OCI-LY7 (cell line): ENCODE data around the gene HOXA7. TPM values are rescaled to one million over a fixed set of nuclear protein-coding genes. Genes with fewer than 3 reads are reported as not detected.

Experiments
- BruUV-seq: library from RNA; stranded (reverse); fragments of 400-500 nt; replicated peaks from 2 replicates; lab custom pipeline; 2021; lab: Mats Ljungman, UMichigan
- CTCF ChIA-PET: fragments of 300-600 bp; sonication (Branson Sonifier 250); formaldehyde crosslinking; loops from one replicate; lab custom pipeline; 2022; ENCODE audit warnings: antibody characterized with exemption; ENCODE audit not compliant: unreplicated experiment; lab: Charles Lee
- POLR2A ChIA-PET: fragments of 300-600 bp; sonication (Branson Sonifier 250); formaldehyde crosslinking; loops from one replicate; lab custom pipeline; 2022; ENCODE audit warnings: antibody characterized with exemption; lab: Charles Lee
- DNase-seq: peaks from one replicate; pipeline ENCODE4 v3.0.0-alpha.2; 2015; ENCODE audit warnings: low spot score
- H2AFZ ChIP-seq: fragments of 200-600 bp; sonication (generic), shearing (Covaris generic); 2 replicates; pipeline ENCODE4 v1.6.1; 2014; ENCODE audit warnings: mild to moderate bottlenecking, antibody characterized with exemption, low read length, moderate library complexity
- H3K27ac ChIP-seq: fragments of 200-600 bp; sonication (generic); 2 replicates; pipeline ENCODE4 v1.5.1; 2014; ENCODE audit warnings: mixed run types, low read depth, mild to moderate bottlenecking, moderate library complexity, low read length, inconsistent platforms; ENCODE audit not compliant: poor library complexity, severe bottlenecking
- H3K36me3 ChIP-seq: fragments of 200-600 bp; sonication (generic); 2 replicates; pipeline ENCODE4 v1.6.1; 2014; ENCODE audit warnings: mild to moderate bottlenecking, antibody characterized with exemption, low read length, moderate library complexity, mixed read lengths; ENCODE audit not compliant: insufficient read depth
- H3K4me1 ChIP-seq: fragments of 200-600 bp; sonication (generic); 2 replicates; pipeline ENCODE4 v1.5.1; 2014; ENCODE audit warnings: mild to moderate bottlenecking, low read length; ENCODE audit not compliant: insufficient read depth, poor library complexity, severe bottlenecking
- H3K4me2 ChIP-seq: fragments of 200-600 bp; sonication (generic); 2 replicates; pipeline ENCODE4 v1.6.1; 2014; ENCODE audit warnings: mild to moderate bottlenecking, low read length
- H3K4me3 ChIP-seq: fragments of 200-600 bp; sonication (generic); 2 replicates; pipeline ENCODE4 v1.5.1; 2014; ENCODE audit warnings: mild to moderate bottlenecking, low read depth, low read length; ENCODE audit not compliant: poor library complexity, severe bottlenecking
- H3K79me2 ChIP-seq: fragments of 200-600 bp; sonication (generic); 2 replicates; pipeline ENCODE4 v1.6.1; 2016; ENCODE audit warnings: low read depth, mild to moderate bottlenecking, low read length, moderate library complexity, mixed read lengths; ENCODE audit not compliant: insufficient read depth
- H3K9me2 ChIP-seq: fragments of 200-600 bp; sonication (generic); 2 replicates; pipeline ENCODE4 v1.6.1; 2016; ENCODE audit warnings: mild to moderate bottlenecking, low read length, mixed read lengths; ENCODE audit not compliant: insufficient read depth
- H3K9me3 ChIP-seq: fragments of 200-600 bp; sonication (generic); 2 replicates; pipeline ENCODE4 v1.6.1; 2014; ENCODE audit warnings: mild to moderate bottlenecking, mixed run types, low read length, mixed read lengths
- H4K20me1 ChIP-seq: fragments of 200-600 bp; sonication (generic); 2 replicates; pipeline ENCODE4 v1.6.1; 2014; ENCODE audit warnings: mild to moderate bottlenecking, antibody characterized with exemption, low read length, moderate library complexity, mixed read lengths; ENCODE audit not compliant: insufficient read depth
- CTCF ChIP-seq: fragments of 200-600 bp; sonication (generic); conservative IDR thresholded peaks from 2 replicates; pipeline ENCODE4 v1.5.1; 2014; ENCODE audit warnings: mild to moderate bottlenecking, antibody characterized with exemption, low read length, moderate library complexity, mixed read lengths
- EZH2phosphoT487 ChIP-seq: fragments of 200-600 bp; sonication (generic); IDR thresholded peaks from 2 replicates; pipeline ENCODE4 v1.6.1; 2018; ENCODE audit warnings: low read depth, borderline replicate concordance, mild to moderate bottlenecking, mixed run types, antibody characterized with exemption, low read length, moderate library complexity, mixed read lengths
- intact Hi-C: fragments of 100-400 bp; cut with micrococcal nuclease; formaldehyde crosslinking; loops from one replicate; pipeline ENCODE4 v1.10.0; 2022; ENCODE audit not compliant: unreplicated experiment
- total RNA-seq, 2 experiments: library from RNA; depleted of rRNA in 1 of 2; stranded (reverse); fragments of >200 nt in 1 of 2; shearing (Covaris generic) in 1 of 2; gene quantifications; 2 replicates each; pipeline ENCODE4 v1.2.3, GENCODE V29; 2014 to 2022

HOXA7 gene
- total RNA-seq, 2 experiments from 2014 or later: 1.2 to 6.0 TPM

GRCh38 chr7:27123477-27124053, 32.9 kb downstream of the HOXA7 start:
- Histone ChIP-seq H3K9me3 (no peaks in the 10 kb centered on the region), H4K20me1 (no peaks in the 10 kb centered on the region; the same call in 1 of the 2 replicates), H3K9me2 (no peaks in the 10 kb centered on the region), H2AFZ (no peak overlapping the region), H3K4me2 (no peak overlapping the region), H3K79me2 (no peaks in the 10 kb centered on the region), H3K4me3 (no peak overlapping the region), H3K27ac (no peak overlapping the region), H3K36me3 (no peaks in the 10 kb centered on the region), H3K4me1 (no peaks in the 10 kb centered on the region)
- no peak for DNase-seq
- ChIA-PET CTCF (no interaction called here), POLR2A (no interaction called here)
- TF ChIP-seq CTCF (no peak), EZH2phosphoT487 (no peak)
- intact Hi-C loops: no loop called here
- BruUV-seq: no TSS peak

- H4K20me1 ChIP-seq: no peaks in the 10 kb centered on the region; the same call in 1 of the 2 replicates
- no peak for DNase-seq
- no peaks in the 10 kb centered on the region for H3K9me2 ChIP-seq
- H3K79me2 ChIP-seq: no peaks in the 10 kb centered on the region
- no peaks in the 10 kb centered on the region for H3K9me3 ChIP-seq
- H3K4me2 ChIP-seq: no peak overlapping the region
- H3K36me3 ChIP-seq: no peaks in the 10 kb centered on the region
- H3K4me1 ChIP-seq: no peaks in the 10 kb centered on the region
- ChIA-PET POLR2A (no interaction called here), CTCF (no interaction called here)
- intact Hi-C loops: no loop called here
- no peak overlapping the region for H2AFZ ChIP-seq
- H3K4me3 ChIP-seq: no peak overlapping the region
- H3K27ac ChIP-seq: no peak overlapping the region
- BruUV-seq: no TSS peak
- TF ChIP-seq EZH2phosphoT487 (no peak), CTCF (no peak)
These were observed 33.4 kb downstream of the HOXA7 start for GRCh38 chr7:27123007-27123476.

GRCh38 chr7:27122077-27122910, 34.2 kb downstream of the HOXA7 start:
- ChIA-PET POLR2A (no interaction called here), CTCF (no interaction called here)
- Histone ChIP-seq H3K36me3 (no peaks in the 10 kb centered on the region), H3K9me2 (no peaks in the 10 kb centered on the region), H3K4me3 (no peak overlapping the region), H3K79me2 (no peaks in the 10 kb centered on the region), H3K27ac (no peak overlapping the region), H4K20me1 (no peaks in the 10 kb centered on the region), H3K9me3 (no peaks in the 10 kb centered on the region), H3K4me2 (no peak overlapping the region), H2AFZ (no peak overlapping the region), H3K4me1 (no peaks in the 10 kb centered on the region)
- TF ChIP-seq EZH2phosphoT487 (no peak), CTCF (no peak)
- DNase-seq: no peak
- intact Hi-C loops: no loop called here
- no TSS peak for BruUV-seq
